ENCODE measurements around the gene DISC1. TPM values are rescaled to one million over a fixed set of nuclear protein-coding genes. Genes with fewer than 3 reads are reported as not detected.

The DISC1 gene
- total RNA-seq, 1 experiment from 2014 or later: 1.8 TPM

DNA sequence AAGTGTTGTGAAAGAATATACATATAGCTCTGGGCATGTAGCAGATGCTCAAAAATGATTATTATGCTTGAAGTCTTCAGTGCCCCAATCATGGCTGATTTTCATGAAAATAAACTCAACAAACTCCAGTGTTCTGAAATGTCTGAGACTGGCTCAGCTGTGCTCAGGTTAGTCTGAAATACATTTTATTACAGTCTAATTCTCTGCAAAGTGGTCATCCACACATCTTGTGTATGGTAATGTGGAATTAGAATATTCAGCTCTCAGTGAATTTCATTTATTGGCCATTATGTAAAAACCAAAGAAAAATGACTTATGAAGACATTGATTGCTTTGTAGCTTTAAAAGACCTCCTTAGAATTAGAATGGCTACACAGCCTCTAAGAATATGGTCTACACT lies 109.9 kb downstream of the DISC1 start:
- ChIA-PET CTCF (no interaction called here), POLR2A (ENCODE audit: low non-redundant PET) (no interaction called here)
- intact Hi-C loops (cut with micrococcal nuclease; ENCODE audit: unreplicated experiment): no loop called here
- no TSS peak for BruUV-seq (replicated peaks)
- no peak overlapping the region for H3K4me3 ChIP-seq (ENCODE audit: low read depth, low read length, poor library complexity, severe bottlenecking)
- H3K27ac ChIP-seq (ENCODE audit: low read depth, low read length, poor library complexity, severe bottlenecking): no peak overlapping the region
- no peak for DNase-seq (ENCODE audit: low spot score)
- H3K36me3 ChIP-seq (ENCODE audit: insufficient read depth, low read length, poor library complexity, severe bottlenecking): no peaks in the 10 kb centered on the region
- no peak for TF ChIP-seq EZH2 (IDR thresholded peaks at IDR 0.05; ENCODE audit: borderline replicate concordance, low read depth, low read length, poor library complexity, severe bottlenecking)
- TF ChIP-seq, protein P1, sequence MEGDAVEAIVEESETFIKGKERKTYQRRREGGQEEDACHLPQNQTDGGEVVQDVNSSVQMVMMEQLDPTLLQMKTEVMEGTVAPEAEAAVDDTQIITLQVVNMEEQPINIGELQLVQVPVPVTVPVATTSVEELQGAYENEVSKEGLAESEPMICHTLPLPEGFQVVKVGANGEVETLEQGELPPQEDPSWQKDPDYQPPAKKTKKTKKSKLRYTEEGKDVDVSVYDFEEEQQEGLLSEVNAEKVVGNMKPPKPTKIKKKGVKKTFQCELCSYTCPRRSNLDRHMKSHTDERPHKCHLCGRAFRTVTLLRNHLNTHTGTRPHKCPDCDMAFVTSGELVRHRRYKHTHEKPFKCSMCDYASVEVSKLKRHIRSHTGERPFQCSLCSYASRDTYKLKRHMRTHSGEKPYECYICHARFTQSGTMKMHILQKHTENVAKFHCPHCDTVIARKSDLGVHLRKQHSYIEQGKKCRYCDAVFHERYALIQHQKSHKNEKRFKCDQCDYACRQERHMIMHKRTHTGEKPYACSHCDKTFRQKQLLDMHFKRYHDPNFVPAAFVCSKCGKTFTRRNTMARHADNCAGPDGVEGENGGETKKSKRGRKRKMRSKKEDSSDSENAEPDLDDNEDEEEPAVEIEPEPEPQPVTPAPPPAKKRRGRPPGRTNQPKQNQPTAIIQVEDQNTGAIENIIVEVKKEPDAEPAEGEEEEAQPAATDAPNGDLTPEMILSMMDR (conservative IDR thresholded peaks at IDR 0.05; ENCODE audit: low read depth, low read length): no peak
- H3K4me1 ChIP-seq (ENCODE audit: insufficient read depth, low read length, poor library complexity, severe bottlenecking): no peaks in the 10 kb centered on the region
- no peaks in the 10 kb centered on the region for H3K9me3 ChIP-seq (ENCODE audit: low read depth, low read length, poor library complexity, severe bottlenecking)
- no peaks in the 10 kb centered on the region for H3K27me3 ChIP-seq (replicated peaks; ENCODE audit: insufficient read depth, low read depth, low read length, poor library complexity)

DNA sequence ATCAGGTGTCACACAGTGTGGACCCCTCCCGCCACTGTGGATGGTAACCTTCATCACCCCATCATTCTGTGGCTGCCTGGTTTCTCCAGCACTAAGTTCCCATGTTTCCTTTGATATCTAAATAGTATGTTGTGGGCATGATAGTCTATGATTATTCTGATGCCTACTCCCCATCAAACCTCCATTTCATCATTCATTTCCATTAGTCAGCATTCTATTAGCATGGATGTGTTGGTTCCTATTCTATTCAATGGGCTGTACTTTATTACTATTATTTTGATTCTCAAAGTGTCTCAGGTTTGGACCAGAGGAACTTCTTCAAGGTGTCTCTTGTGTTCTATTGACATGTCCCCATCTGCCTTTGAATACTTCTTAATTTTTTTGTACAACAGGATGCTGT lies 112.0 kb downstream of the DISC1 start:
- Histone ChIP-seq H3K27me3 (replicated peaks; ENCODE audit: insufficient read depth, low read depth, low read length, poor library complexity) (no peaks in the 10 kb centered on the region), H3K4me1 (ENCODE audit: insufficient read depth, low read length, poor library complexity, severe bottlenecking) (no peaks in the 10 kb centered on the region), H3K27ac (ENCODE audit: low read depth, low read length, poor library complexity, severe bottlenecking) (no peak overlapping the region), H3K36me3 (ENCODE audit: insufficient read depth, low read length, poor library complexity, severe bottlenecking) (no peaks in the 10 kb centered on the region), H3K9me3 (ENCODE audit: low read depth, low read length, poor library complexity, severe bottlenecking) (no peaks in the 10 kb centered on the region), H3K4me3 (ENCODE audit: low read depth, low read length, poor library complexity, severe bottlenecking) (no peak overlapping the region)
- no TSS peak for BruUV-seq (replicated peaks)
- CTCF ChIA-PET: no interaction called here
- intact Hi-C loops (cut with micrococcal nuclease; ENCODE audit: unreplicated experiment): no loop called here
- POLR2A ChIA-PET (ENCODE audit: low non-redundant PET): no interaction called here
- TF ChIP-seq, protein P1 (conservative IDR thresholded peaks at IDR 0.05; ENCODE audit: low read depth, low read length): no peak
- no peak for TF ChIP-seq EZH2 (IDR thresholded peaks at IDR 0.05; ENCODE audit: borderline replicate concordance, low read depth, low read length, poor library complexity, severe bottlenecking)
- DNase-seq (ENCODE audit: low spot score): no peak

DNA sequence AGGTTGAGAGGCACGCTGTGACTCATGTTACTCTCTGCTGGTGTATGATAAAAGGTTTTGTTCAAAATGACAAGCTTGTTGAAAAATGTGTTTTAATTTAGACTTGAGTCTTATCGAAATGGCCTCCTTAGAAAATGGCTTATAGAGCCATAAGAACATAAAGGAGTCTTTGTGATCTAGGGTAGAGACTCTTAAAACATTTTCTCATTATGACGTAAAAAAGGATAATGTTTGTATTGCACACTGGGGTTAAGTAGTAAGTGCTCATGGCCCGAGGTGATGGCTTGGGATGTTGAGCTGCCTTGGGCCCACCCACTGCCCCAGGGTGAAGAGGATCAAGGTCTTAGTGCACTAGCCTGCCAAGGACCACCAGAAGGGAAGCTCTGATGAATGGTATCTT lies 117.4 kb downstream of the DISC1 start:
- POLR2A ChIA-PET (ENCODE audit: low non-redundant PET): no interaction called here
- H3K4me3 ChIP-seq (ENCODE audit: low read depth, low read length, poor library complexity, severe bottlenecking): no peak overlapping the region
- no peaks in the 10 kb centered on the region for H3K27me3 ChIP-seq (replicated peaks; ENCODE audit: insufficient read depth, low read depth, low read length, poor library complexity)
- no peak for TF ChIP-seq EZH2 (IDR thresholded peaks at IDR 0.05; ENCODE audit: borderline replicate concordance, low read depth, low read length, poor library complexity, severe bottlenecking)
- TF ChIP-seq, protein P1 (conservative IDR thresholded peaks at IDR 0.05; ENCODE audit: low read depth, low read length): no peak
- no peaks in the 10 kb centered on the region for H3K9me3 ChIP-seq (ENCODE audit: low read depth, low read length, poor library complexity, severe bottlenecking)
- no peaks in the 10 kb centered on the region for H3K36me3 ChIP-seq (ENCODE audit: insufficient read depth, low read length, poor library complexity, severe bottlenecking)
- DNase-seq (ENCODE audit: low spot score): no peak
- H3K27ac ChIP-seq (ENCODE audit: low read depth, low read length, poor library complexity, severe bottlenecking): no peak overlapping the region
- intact Hi-C loops (cut with micrococcal nuclease; ENCODE audit: unreplicated experiment): no loop called here
- CTCF ChIA-PET: interaction anchor here (0.6 to 1.2 kb wide), 2 partner anchors 13 to 429 kb away, joined by 3 to 4 read pairs; no protein-coding TSS in a partner anchor
- no peaks in the 10 kb centered on the region for H3K4me1 ChIP-seq (ENCODE audit: insufficient read depth, low read length, poor library complexity, severe bottlenecking)
- no TSS peak for BruUV-seq (replicated peaks)
